GM19455 (cell line): ENCODE results near the gene CBLN3.
"Not testable (repeated sequence)": the region's sequence is repeated elsewhere in the genome, so short reads cannot be mapped to it uniquely, and the experiment has no call there.

Experiments used
- ATAC-seq: cut with Tn5 transposase; IDR thresholded peaks from one replicate; pipeline ENCODE4 v1.9.1; 2021; ENCODE audit not compliant: unreplicated experiment

The CBLN3 gene

GRCh38 chr14:24406416-24406815 is 23.1 kb downstream of the CBLN3 start:
- no peak for ATAC-seq

DNA sequence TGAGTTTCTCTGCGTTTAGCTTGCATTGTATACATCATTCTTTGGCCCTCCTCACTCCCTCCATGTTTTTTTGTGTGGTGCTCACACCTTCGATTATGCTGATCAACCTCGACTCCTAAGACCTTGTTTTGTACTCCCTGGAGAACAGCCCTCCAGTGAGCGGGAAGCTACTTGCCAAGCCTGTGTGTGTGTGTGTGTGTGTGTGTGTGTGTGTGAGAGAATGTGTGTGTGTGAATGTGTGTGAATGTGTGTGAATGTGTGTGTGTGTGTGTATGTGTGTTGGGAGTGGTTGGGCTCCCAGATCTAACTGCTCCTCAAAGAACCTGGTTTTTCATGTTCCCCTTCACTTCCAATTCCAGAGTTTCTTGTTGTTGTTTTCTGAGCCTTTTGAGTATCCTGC is 24.7 kb downstream of the CBLN3 start:
- ATAC-seq = no peak

- no peak for ATAC-seq
Measured at GRCh38 chr14:24403294-24403998, 26.0 kb downstream of the CBLN3 start.

- no peak for ATAC-seq
Measured at GRCh38 chr14:24401810-24402702, 27.4 kb downstream of the CBLN3 start.

DNA sequence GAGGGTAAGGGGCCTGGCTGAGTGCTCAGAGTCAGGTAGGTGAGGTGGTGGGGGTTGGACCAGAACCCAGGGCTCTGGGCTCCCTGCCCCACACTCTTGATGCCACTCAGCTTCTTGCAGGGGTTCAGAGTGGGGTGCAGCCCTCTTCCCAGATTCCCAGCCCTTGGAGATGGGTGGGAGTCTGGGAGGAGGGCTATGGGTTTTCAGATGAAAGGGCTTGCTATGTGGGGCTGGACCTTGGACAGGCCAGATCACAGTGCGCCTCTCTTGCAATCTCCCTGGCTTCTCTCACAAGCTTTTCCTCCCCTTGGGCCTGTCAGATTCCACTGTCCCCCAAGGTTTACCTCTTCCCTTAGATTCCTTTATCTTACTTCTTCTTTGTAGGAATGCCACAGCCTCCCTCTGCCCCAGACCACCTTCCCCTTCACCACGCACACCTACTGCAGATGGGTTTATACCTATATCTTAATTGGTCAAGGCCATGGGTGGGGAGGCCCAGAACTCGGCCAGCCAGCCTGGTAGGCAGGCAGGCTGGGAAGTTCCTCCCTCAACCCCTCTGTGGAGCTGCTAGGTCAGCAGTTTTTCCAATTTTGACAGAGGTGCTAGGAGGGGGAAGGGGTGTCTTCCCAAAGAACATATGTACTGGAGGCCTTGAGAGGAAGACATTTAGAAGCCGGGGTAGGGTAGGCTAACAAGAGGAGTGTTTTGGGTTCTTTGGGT is 29.3 kb downstream of the CBLN3 start:
- no peak for ATAC-seq

- no peak for ATAC-seq
Measured at GRCh38 chr14:24399447-24399822, 30.0 kb downstream of the CBLN3 start.

DNA sequence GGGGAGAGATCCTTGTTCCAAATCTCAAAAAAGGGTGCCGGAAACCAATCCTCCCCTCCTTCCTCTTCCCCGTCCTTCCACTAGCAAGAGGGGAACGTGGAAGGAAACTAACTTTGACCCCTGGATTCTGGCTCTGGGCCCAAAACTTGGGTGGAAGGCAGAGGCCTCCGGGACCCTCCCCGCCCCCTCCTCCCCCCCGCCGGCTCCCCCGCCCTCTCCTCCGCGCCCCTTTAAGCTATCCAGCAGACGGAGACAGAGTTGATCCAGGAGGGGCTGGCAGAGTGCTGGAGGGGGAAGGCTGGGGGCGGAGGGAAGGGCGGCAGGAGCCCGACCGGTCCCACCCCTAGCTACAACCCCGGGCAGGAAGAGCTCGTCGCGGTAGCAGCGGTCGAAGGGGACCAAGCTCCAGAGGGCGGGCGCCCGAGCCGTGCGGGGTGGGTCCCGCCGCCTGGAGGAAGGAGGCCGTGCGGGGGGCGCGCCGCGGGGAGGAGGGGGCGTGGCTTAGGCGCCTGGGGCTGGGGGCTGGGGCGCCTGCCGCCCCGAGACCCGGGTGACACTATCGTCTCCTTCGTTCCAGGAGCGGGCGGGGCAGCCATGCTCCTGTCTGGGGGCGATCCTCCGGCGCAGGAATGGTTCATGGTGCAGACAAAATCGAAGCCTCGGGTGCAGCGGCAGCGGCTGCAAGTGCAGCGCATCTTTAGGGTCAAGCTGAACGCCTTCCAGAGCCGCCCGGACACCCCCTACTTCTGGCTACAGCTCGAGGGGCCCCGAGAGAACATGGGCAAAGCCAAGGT is 30.6 kb downstream of the CBLN3 start, which contains the start of gene NYNRIN:
Gene NYNRIN (plus strand): TSS at position 351 of the 794 bp plus-strand sequence. CDS start 244 bp downstream, at position 595.
- no peak for ATAC-seq

- ATAC-seq = no peak
Measured at GRCh38 chr14:24398293-24398652, 31.2 kb downstream of the CBLN3 start.

GRCh38 chr14:24397639-24398292 is 31.7 kb downstream of the CBLN3 start:
- ATAC-seq = no peak

DNA sequence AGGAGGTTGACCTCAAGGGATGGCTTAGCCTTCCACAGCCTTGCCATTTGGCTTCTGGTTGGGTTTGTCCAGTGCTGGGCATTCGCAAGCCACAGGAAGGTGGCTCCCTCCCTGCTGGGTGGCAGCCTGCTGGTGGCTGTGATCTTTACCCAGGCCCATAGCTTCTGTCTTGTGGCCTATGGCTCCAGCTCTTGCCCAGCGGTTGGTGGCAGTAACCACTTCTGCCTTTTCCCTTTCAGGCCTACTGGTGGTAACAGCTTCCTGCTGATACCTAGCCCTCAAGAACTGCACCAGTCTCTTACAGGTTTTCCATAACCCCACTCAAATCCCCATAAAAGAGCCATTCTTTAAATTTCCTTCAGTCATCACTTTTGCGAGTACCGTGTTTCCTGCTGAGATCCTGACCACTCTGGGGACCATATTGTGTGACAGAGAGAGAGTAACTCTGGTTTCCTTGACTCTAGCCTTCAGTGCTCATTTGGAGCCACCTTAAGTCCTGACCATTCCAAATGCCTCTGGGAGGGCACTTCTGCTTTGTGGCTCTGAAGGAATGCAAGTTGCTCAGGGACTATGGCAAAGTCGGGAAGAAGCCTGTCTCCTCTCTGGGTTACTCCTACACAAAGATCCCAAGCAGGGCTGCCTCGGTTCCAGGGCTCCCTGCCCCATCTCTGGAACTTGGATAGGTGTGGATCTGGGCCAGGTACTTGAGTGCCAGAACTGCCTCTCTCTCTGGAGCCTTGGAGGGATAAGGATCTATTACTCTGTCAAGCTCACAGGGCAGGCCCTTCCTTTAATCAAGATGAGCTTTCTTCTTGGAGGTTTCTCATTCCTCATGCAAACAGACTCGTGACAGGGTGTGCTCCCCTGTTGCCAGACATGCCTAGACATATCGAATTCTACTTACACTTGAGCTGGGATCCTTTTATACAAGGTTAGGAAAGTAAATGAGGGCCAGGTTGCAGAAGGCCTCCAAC is 33.6 kb downstream of the CBLN3 start:
- ATAC-seq = no peak

DNA sequence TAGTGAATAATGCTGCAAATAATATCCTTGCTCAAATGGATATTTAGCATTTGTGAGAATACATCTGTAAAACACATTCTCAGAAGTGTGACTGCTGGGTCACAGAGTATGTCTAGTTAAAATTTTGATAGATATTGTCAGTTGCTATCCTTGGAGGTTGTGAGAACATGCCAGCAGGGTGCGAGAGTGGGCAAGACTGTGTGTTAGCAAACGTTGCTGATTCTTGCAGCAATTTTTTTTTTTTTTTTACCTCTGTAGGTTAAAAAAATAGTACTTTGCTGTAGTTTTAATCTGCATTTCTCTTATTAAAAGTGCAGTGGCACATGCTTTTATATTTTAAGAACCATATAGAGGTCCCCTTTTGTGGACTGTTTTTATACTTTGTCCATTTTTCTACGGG is 35.2 kb downstream of the CBLN3 start:
- no peak for ATAC-seq

- ATAC-seq = no peak
Measured at GRCh38 chr14:24392325-24393091, 37.0 kb downstream of the CBLN3 start.

DNA sequence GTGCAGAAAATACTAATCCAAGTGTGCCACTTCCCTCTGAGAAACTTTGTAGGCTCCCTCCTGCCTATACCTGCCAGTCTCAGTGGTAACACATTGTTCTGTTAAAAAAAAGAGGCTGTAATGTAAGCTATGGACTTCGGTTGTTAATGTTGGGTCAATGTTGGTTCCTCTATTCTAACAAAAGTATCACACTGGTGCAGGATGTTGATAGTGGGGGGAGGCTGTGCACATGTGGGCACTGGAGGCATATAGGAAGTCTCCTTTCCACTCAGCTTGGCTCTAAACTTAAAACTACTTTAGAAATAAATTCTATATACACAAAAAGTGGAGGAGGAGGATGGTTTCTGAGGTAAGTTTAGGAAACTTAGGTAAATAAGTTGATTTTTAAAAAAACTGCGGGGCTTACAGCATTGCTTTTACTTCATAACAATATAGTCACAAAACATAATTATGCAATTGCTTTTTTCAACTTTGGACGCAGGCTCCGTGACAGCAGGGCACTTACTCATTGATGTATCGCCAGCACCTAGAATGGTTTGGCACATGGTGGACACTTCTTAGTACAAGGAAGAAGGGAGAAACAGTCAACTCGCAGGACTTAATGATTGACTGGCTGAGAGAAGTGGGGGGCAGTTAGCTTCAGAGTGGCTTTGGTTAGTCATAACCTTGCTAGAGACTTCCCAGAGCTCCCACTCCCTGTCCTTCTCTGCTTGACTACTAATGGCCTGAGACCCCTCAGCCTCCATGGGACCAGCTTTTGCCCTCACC is 38.6 kb downstream of the CBLN3 start:
- ATAC-seq = no peak

DNA sequence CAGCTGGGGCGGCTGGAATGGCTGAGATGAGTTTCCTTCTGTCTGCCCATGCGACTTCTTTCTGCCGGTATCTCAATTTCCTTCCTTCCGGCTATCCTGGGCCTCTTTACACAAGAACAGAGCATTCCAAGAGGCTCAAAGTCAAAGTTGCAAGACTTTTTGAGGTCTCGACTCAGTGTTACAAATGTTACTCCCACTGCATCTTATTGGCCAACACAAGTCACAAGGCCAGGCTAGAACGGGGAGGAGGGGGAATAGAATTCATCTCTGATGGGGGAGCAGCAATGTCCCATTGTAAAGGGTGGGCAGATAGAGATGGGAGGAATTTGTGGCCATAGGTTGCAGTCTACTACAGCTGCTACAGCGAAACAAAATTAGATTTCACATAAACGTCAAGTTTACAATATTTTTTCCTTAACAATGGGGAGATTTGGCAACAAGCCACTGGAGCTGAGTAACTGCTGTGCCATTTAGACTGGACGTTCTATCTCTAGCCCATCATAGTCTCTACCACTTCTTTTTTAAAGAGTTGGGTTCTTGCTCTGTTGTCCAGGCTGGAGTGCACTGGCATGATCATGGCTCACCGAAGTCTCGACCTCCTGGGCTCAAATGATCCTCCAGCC is 40.1 kb downstream of the CBLN3 start:
- ATAC-seq = no peak

DNA sequence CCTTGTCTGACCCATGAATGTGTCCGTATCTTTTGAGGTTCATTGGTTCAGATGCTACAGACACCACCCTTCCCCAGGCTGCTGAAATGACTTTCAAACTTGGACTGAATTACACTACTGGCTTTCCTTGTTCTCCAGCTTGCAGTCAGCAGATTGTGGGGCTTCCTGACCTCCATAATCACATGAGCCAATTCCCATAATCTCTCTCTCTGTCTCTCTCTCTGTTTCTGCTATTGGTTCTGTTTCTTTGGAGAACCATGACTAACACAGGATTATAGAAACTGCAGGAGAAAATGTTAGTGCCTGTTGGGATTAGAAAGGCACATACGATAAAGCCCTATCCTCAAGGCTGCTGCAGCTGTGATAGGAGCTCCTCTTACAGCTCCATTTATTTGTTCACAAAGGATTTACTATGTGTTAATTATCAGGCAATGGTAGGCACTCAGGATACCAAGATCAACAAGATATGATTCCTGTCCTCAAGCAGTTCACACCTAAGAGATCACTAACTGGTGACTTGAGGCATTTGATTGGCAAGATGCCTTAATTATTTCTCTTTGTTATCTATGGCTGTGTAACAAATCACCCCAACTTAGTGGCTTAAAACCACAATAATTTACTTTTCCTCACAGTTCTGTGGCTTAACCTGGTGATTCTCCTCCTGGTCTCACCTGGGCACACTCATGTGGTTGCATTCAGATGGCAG is 40.8 kb downstream of the CBLN3 start:
- ATAC-seq = no peak

DNA sequence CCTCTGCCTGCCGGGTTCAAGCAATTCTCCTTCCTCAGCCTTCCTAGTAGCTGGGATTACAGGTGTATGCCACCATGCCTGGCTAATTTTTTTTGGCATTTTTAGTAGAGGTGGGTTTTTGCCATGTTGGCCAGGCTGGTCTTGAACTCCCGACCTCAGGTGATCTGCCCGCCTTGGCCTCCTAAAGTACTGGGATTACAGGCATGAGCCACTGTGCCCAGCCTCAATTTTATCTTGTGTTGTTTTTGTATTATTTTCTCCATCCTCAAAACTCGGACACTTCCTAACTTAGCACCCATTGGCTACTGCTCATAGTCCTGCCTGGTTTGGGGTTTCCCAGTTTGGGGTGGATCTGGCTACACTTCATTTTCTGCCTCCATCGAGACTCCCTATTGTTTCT is 41.9 kb downstream of the CBLN3 start:
- not testable (repeated sequence) for ATAC-seq

GRCh38 chr14:24387009-24387345 is 42.5 kb downstream of the CBLN3 start:
- no peak for ATAC-seq
